Neural cell (in vitro differentiated cells): Measurements from ENCODE around the gene EIF2B2.

Source experiments
- EP300 ChIP-seq: fragments of 450-650 bp; conservative IDR thresholded peaks from 2 replicates; pipeline ENCODE4 v1.6.1; 2014; ENCODE audit warnings: antibody characterized with exemption, mild to moderate bottlenecking, moderate library complexity; ENCODE audit not compliant: poor library complexity, severe bottlenecking
- EZH2 ChIP-seq: fragments of 200-600, 300-800 bp; shearing (Covaris generic), sonication (generic); IDR thresholded peaks from 2 replicates; pipeline ENCODE4 v1.6.1; 2014; ENCODE audit warnings: antibody characterized with exemption, low read length, borderline replicate concordance, mild to moderate bottlenecking; ENCODE audit not compliant: insufficient read depth, poor library complexity, severe bottlenecking
- MXI1 ChIP-seq: fragments of 450-650 bp; conservative IDR thresholded peaks from 2 replicates; pipeline ENCODE4 v1.6.1; 2014; ENCODE audit warnings: antibody characterized with exemption, mild to moderate bottlenecking; ENCODE audit not compliant: poor library complexity, severe bottlenecking
- POLR2AphosphoS5 ChIP-seq: IDR thresholded peaks from 2 replicates; pipeline ENCODE4 v1.6.1; 2012
- RAD21 ChIP-seq: fragments of 450-650 bp; conservative IDR thresholded peaks from 2 replicates; pipeline ENCODE4 v1.6.1; 2014; ENCODE audit warnings: antibody characterized with exemption, mild to moderate bottlenecking, moderate library complexity
- SMC3 ChIP-seq: fragments of 450-650 bp; conservative IDR thresholded peaks from 2 replicates; pipeline ENCODE4 v1.6.1; 2014; ENCODE audit warnings: antibody characterized with exemption, mild to moderate bottlenecking, moderate library complexity; ENCODE audit not compliant: poor library complexity
- TAF1 ChIP-seq: IDR thresholded peaks from 2 replicates; pipeline ENCODE4 v1.6.1; 2012; ENCODE audit warnings: low read depth
- TF ChIP-seq, protein P1 (sequence below): fragments of 450-650 bp; IDR thresholded peaks from 2 replicates; pipeline ENCODE4 v1.5.1; 2014; ENCODE audit warnings: antibody characterized with exemption, mild to moderate bottlenecking, moderate library complexity; ENCODE audit not compliant: poor library complexity, severe bottlenecking

GRCh38 chr14:75048101-75048500, 45.4 kb downstream of the EIF2B2 start:
- TF ChIP-seq, protein P1, sequence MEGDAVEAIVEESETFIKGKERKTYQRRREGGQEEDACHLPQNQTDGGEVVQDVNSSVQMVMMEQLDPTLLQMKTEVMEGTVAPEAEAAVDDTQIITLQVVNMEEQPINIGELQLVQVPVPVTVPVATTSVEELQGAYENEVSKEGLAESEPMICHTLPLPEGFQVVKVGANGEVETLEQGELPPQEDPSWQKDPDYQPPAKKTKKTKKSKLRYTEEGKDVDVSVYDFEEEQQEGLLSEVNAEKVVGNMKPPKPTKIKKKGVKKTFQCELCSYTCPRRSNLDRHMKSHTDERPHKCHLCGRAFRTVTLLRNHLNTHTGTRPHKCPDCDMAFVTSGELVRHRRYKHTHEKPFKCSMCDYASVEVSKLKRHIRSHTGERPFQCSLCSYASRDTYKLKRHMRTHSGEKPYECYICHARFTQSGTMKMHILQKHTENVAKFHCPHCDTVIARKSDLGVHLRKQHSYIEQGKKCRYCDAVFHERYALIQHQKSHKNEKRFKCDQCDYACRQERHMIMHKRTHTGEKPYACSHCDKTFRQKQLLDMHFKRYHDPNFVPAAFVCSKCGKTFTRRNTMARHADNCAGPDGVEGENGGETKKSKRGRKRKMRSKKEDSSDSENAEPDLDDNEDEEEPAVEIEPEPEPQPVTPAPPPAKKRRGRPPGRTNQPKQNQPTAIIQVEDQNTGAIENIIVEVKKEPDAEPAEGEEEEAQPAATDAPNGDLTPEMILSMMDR, result no peak
- TF ChIP-seq EZH2 (no peak), RAD21 (no peak), EP300 (no peak), TAF1 (no peak), POLR2AphosphoS5 (no peak), MXI1 (no peak), SMC3 (no peak)
